HCT116 (cell line): ENCODE results near the gene DERL3. TPM values are rescaled to one million over a fixed set of nuclear protein-coding genes. Genes with fewer than 3 reads are reported as not detected.

ENCODE experiments used
- ATAC-seq: fragments of 200-7000 bp; cut with Tn5 transposase; 2 replicates; pipeline ENCODE4 v1.9.1; 2020; ENCODE audit warnings: mild to moderate bottlenecking, moderate library complexity
- BruUV-seq: library from RNA; stranded (reverse); fragments of 400-500 nt; replicated peaks from 2 replicates; lab custom pipeline; 2021; lab: Mats Ljungman, UMichigan
- CTCF ChIA-PET: fragments of 300-600 bp; sonication (Branson Sonifier 250); formaldehyde crosslinking; loops from one replicate; lab custom pipeline; 2021; ENCODE audit warnings: antibody characterized with exemption; lab: Charles Lee
- POLR2A ChIA-PET: fragments of 300-600, 350-600 bp; sonication (Branson Sonifier 250); formaldehyde crosslinking; loops from one replicate; lab custom pipeline; 2021; ENCODE audit warnings: antibody characterized with exemption; lab: Charles Lee
- RAD21 ChIA-PET, 2 experiments: fragments of 300-600 bp; sonication (Branson Sonifier 250); formaldehyde crosslinking; loops; one replicate each; lab custom pipeline; 2023; ENCODE audit warnings: low total read pairs in 2 of 2; ENCODE audit not compliant: uncharacterized antibody in 2 of 2, unreplicated experiment in 2 of 2, low non-redundant PET in 1 of 2; lab: Charles Lee
- DNase-seq: peaks from one replicate; pipeline ENCODE4 v3.0.0-alpha.2; 2010; ENCODE audit warnings: low read depth, low spot score
- H2AFZ ChIP-seq: fragments of 200-600 bp; shearing (Covaris generic), sonication (generic); 2 replicates; pipeline ENCODE4 v1.6.1; 2017; ENCODE audit warnings: low read depth, mixed run types, mixed read lengths, antibody characterized with exemption, low read length; ENCODE audit not compliant: poor library complexity, severe bottlenecking
- H3K27ac ChIP-seq: 2 replicates; pipeline ENCODE4 v1.5.1; 2012; ENCODE audit warnings: low read depth, low read length
- H3K27me3 ChIP-seq: fragments of 200-600 bp; sonication (generic); 2 replicates; pipeline ENCODE4 v1.6.1; 2016; ENCODE audit warnings: mixed run types, low read length, mixed read lengths; ENCODE audit not compliant: insufficient read depth
- H3K36me3 ChIP-seq, 2 experiments: fragments of 200-500 bp in 1 of 2; fragments of 200-600 bp in 1 of 2; sonication (Bioruptor generic) in 1 of 2; sonication (generic) in 1 of 2; 2 replicates each; pipeline versions ENCODE4 v1.5.1 to v1.6.1; 2014 to 2016; ENCODE audit warnings: low read length in 2 of 2, inconsistent platforms in 1 of 2, mixed read lengths in 1 of 2, mixed run types in 1 of 2; ENCODE audit not compliant: insufficient read depth in 2 of 2, control insufficient read depth in 1 of 2
- H3K4me1 ChIP-seq, 2 experiments: fragments of 200-600 bp in 1 of 2; sonication (generic) in 1 of 2; 2 replicates each; pipeline versions ENCODE4 v1.5.1 to v1.6.1; 2012 to 2017; ENCODE audit warnings: low read length in 2 of 2, inconsistent platforms in 1 of 2, mild to moderate bottlenecking in 1 of 2, mixed read lengths in 1 of 2, mixed run types in 1 of 2, moderate library complexity in 1 of 2; ENCODE audit not compliant: insufficient read depth in 2 of 2, control insufficient read depth in 1 of 2
- H3K4me2 ChIP-seq: fragments of 200-600 bp; sonication (generic); 2 replicates; pipeline ENCODE4 v1.6.1; 2017; ENCODE audit warnings: mixed run types, low read length, mixed read lengths
- H3K4me3 ChIP-seq, 2 experiments: fragments of 200-600 bp in 1 of 2; sonication (generic) in 1 of 2; replicated peaks in 1 of 2; 2 replicates each; pipeline ENCODE4 v1.5.1; 2011 to 2016; ENCODE audit warnings: low read length in 2 of 2, control low read depth in 1 of 2, low read depth in 1 of 2, mild to moderate bottlenecking in 1 of 2, mixed read lengths in 1 of 2, mixed run types in 1 of 2
- H3K79me2 ChIP-seq: fragments of 200-600 bp; sonication (generic); 2 replicates; pipeline ENCODE4 v1.6.1; 2017; ENCODE audit warnings: mild to moderate bottlenecking, mixed run types, low read length, moderate library complexity, mixed read lengths; ENCODE audit not compliant: insufficient read depth
- H3K9ac ChIP-seq: fragments of 200-600 bp; sonication (generic); 2 replicates; pipeline ENCODE4 v1.6.1; 2016; ENCODE audit warnings: low read length, mixed read lengths
- H3K9me2 ChIP-seq: fragments of 200-600 bp; sonication (generic), shearing (Covaris generic); 2 replicates; pipeline ENCODE4 v1.6.1; 2017; ENCODE audit warnings: mixed run types, mild to moderate bottlenecking, moderate library complexity; ENCODE audit not compliant: insufficient read depth
- H3K9me3 ChIP-seq, 2 experiments: fragments of 200-500 bp in 1 of 2; fragments of 200-600 bp in 1 of 2; sonication (Bioruptor generic) in 1 of 2; sonication (generic) in 1 of 2; 2 replicates each; pipeline ENCODE4 v1.6.1; 2014 to 2017; ENCODE audit warnings: low read length in 2 of 2, mixed read lengths in 2 of 2, inconsistent platforms in 1 of 2, low read depth in 1 of 2, mild to moderate bottlenecking in 1 of 2, mixed run types in 1 of 2, moderate library complexity in 1 of 2; ENCODE audit not compliant: control insufficient read depth in 1 of 2, insufficient read depth in 1 of 2
- H4K20me1 ChIP-seq: fragments of 200-600 bp; sonication (generic), shearing (Covaris generic); 2 replicates; pipeline ENCODE4 v1.6.1; 2017; ENCODE audit warnings: mixed run types, mild to moderate bottlenecking, moderate library complexity; ENCODE audit not compliant: insufficient read depth
- CTCF ChIP-seq, 3 experiments: fragments of 200-600 bp in 1 of 3; sonication (generic) in 1 of 3; IDR thresholded peaks in 2 of 3; conservative IDR thresholded peaks in 1 of 3; 2 replicates each; pipeline ENCODE4 v1.5.1; 2012 to 2017; ENCODE audit warnings: low read depth in 2 of 3, low read length in 2 of 3, antibody characterized with exemption in 1 of 3, borderline replicate concordance in 1 of 3, control low read depth in 1 of 3, mild to moderate bottlenecking in 1 of 3, mixed read lengths in 1 of 3, mixed run types in 1 of 3, moderate library complexity in 1 of 3; ENCODE audit not compliant: insufficient read depth in 1 of 3
- EGR1 ChIP-seq: IDR thresholded peaks from 2 replicates; pipeline ENCODE4 v1.6.1; 2012; ENCODE audit warnings: low read depth
- ELF1 ChIP-seq: IDR thresholded peaks from 2 replicates; pipeline ENCODE4 v1.6.1; 2012; ENCODE audit warnings: low read depth, borderline replicate concordance
- EZH2 ChIP-seq: fragments of 200-600 bp; sonication (generic); IDR thresholded peaks from 2 replicates; pipeline ENCODE4 v1.6.1; 2017; ENCODE audit warnings: antibody characterized with exemption, mixed run types
- EZH2phosphoT487 ChIP-seq: fragments of 200-600 bp; IDR thresholded peaks from 2 replicates; pipeline ENCODE4 v1.6.1; 2018; ENCODE audit warnings: antibody characterized with exemption, borderline replicate concordance
- FOSL1 ChIP-seq: IDR thresholded peaks from 2 replicates; pipeline ENCODE4 v1.6.1; 2012; ENCODE audit warnings: low read depth
- JUND ChIP-seq: IDR thresholded peaks from 2 replicates; pipeline ENCODE4 v1.6.1; 2012
- MAX ChIP-seq: IDR thresholded peaks from 2 replicates; pipeline ENCODE4 v1.6.1; 2012
- POLR2A ChIP-seq: IDR thresholded peaks from 2 replicates; pipeline ENCODE4 v1.7.0; 2011; ENCODE audit warnings: borderline replicate concordance; ENCODE audit not compliant: insufficient read depth, insufficient read length; ENCODE audit errors: extremely low read depth
- POLR2AphosphoS5 ChIP-seq: IDR thresholded peaks from 2 replicates; pipeline ENCODE4 v1.6.1; 2011; ENCODE audit warnings: mild to moderate bottlenecking, low read depth, low read length, moderate library complexity
- RAD21 ChIP-seq: IDR thresholded peaks from 2 replicates; pipeline ENCODE4 v1.6.1; 2012; ENCODE audit warnings: low read depth, mild to moderate bottlenecking
- REST ChIP-seq: IDR thresholded peaks from 2 replicates; pipeline ENCODE4 v1.6.1; 2012; ENCODE audit warnings: low read depth
- SP1 ChIP-seq: IDR thresholded peaks from 2 replicates; pipeline ENCODE4 v1.6.1; 2012; ENCODE audit warnings: low read depth
- SRF ChIP-seq: IDR thresholded peaks from 2 replicates; pipeline ENCODE4 v1.6.1; 2012; ENCODE audit warnings: low read depth
- TCF7L2 ChIP-seq: IDR thresholded peaks from 2 replicates; pipeline ENCODE4 v1.7.0; 2011; ENCODE audit warnings: borderline replicate concordance, inconsistent platforms; ENCODE audit not compliant: insufficient read depth, insufficient read length; ENCODE audit errors: extremely low read depth
- ZBTB33 ChIP-seq: IDR thresholded peaks from 2 replicates; pipeline ENCODE4 v1.6.1; 2011; ENCODE audit warnings: mild to moderate bottlenecking, low read length, moderate library complexity; ENCODE audit not compliant: insufficient replicate concordance; ENCODE audit errors: extremely low read depth
- ZFX ChIP-seq: fragments of 450-650 bp; IDR thresholded peaks from 2 replicates; pipeline ENCODE4 v1.6.1; 2017
- intact Hi-C: fragments of 100-400 bp; cut with micrococcal nuclease; formaldehyde crosslinking; loops from 2 replicates; pipeline ENCODE4 v1.10.0; 2022
- total RNA-seq: library from RNA; stranded (reverse); gene quantifications from one replicate; pipeline ENCODE4 v1.2.1, GENCODE V29; 2021; ENCODE audit not compliant: unreplicated experiment

The DERL3 gene
- total RNA-seq, 1 experiment from 2014 or later: not detected

GRCh38 chr22:23849009-23850006, 10.5 kb upstream of the DERL3 start:
- POLR2A ChIA-PET: interaction anchor here (0.7 to 0.9 kb wide), 2 partner anchors 8 to 9 kb away, joined by 3 read pairs; partner anchors contain the start of gene SLC2A11
- intact Hi-C loops: loop anchor here (5.0 to 10.0 kb wide), 3 partner anchors 82 to 535 kb away; partner anchors contain the start of gene CHCHD10
- H3K9ac ChIP-seq: peak overlapping the region; percentile 20; the same call in 1 of the 2 replicates

More at GRCh38 chr22:23849009-23850006, 10.5 kb upstream of the DERL3 start:
- RAD21 ChIA-PET: interaction anchor here (0.6 to 0.9 kb wide), 2 partner anchors 78 kb away, joined by 4 read pairs; no protein-coding TSS in a partner anchor
- peak overlapping the region; percentile 58 for H3K4me2 ChIP-seq
- DNase-seq (peak; percentile 41), ATAC-seq (peak; percentile 91)
- H3K27ac ChIP-seq: no peak overlapping the region; the same call in 1 of the 2 replicates
- peak overlapping the region; percentile 78 for H2AFZ ChIP-seq
- TF ChIP-seq EGR1 (peak; percentile 78), POLR2A (no peak), MAX (no peak), REST (no peak), RAD21 (peak; percentile 98), CTCF (IDR thresholded peaks at IDR 0.05 in 2 of 3, conservative IDR thresholded peaks at IDR 0.05 in 1 of 3; ENCODE audit: borderline replicate concordance in 1 of 3, insufficient read depth in 1 of 3, low read depth in 2 of 3, low read length in 2 of 3) (peak; percentile 90 to 98 (median 94)), ZBTB33 (no peak), FOSL1 (no peak), SRF (no peak), EZH2phosphoT487 (no peak), POLR2AphosphoS5 (no peak), TCF7L2 (peak; percentile 69), SP1 (no peak), JUND (no peak), ELF1 (no peak), EZH2 (no peak), ZFX (peak; percentile 51; the same call in 1 of the 2 replicates)
- peaks cover 2 to 12% of the 10 kb centered on the region in 2 experiments; a peak in 2 of 4 replicates for H3K4me1 ChIP-seq
- no peaks in the 10 kb centered on the region for H3K27me3 ChIP-seq
- H3K9me3 ChIP-seq: no peaks in the 10 kb centered on the region
- H3K9me2 ChIP-seq: no peaks in the 10 kb centered on the region
- H4K20me1 ChIP-seq: no peaks in the 10 kb centered on the region
- BruUV-seq: no TSS peak
- H3K79me2 ChIP-seq: no peaks in the 10 kb centered on the region
- CTCF ChIA-PET: interaction anchor here (0.6 to 1.9 kb wide), 17 partner anchors 9 to 525 kb away, joined by 3 to 44 read pairs (median 4); partner anchors contain the start of genes CHCHD10, MIF, MMP11 and SLC2A11
- H3K4me3 ChIP-seq: peak overlapping the region in 1 of 2 experiments; percentile 8; a peak in 1 of 4 replicates
- no peaks in the 10 kb centered on the region for H3K36me3 ChIP-seq
